Anterior cingulate cortex (tissue), 58 donors: ENCODE results near the gene KCNF1.

Experiments used
- DNase-seq, 58 donors: peaks; one replicate each; lab custom pipeline; 2025; lab: John Stamatoyannopoulos, UW

The KCNF1 gene

DNA sequence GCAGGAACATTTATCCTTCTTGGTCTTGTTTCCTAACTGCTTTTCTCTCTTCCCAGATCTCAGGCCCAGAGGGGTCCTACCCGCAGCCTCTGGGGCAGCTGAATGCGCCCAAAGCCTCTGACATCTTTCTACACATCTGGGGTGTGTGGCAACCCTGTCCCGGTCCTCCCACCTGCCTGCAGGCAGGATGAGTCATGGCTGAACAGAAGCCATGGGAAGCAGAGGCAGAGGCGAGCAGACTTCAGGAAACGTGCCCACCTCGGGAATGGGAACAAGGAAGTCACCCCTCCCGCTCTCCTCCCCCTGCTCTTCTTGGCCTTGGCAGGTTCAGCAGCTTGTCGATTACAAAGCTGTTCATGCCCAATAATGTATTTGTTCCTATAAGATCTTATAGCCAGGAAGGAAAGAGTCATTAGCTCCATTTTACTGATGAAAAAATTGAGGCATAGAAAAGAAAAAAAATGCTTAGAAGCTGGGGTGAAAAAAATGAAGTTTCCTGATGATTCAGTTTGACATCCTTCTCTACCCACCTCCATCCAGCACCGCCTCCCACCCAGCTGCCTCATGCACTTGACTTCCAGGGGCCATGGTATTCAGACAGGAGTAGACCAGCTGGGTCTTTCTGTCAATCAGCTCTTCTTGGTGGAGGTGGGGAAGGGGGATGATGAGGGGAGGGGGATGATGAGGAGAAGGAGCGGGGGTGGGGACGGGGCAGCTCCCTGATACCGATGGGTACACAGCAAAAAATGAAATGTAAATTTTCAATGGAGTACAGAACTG is 10.4 kb upstream of the KCNF1 start:
- no peak for DNase-seq

DNA sequence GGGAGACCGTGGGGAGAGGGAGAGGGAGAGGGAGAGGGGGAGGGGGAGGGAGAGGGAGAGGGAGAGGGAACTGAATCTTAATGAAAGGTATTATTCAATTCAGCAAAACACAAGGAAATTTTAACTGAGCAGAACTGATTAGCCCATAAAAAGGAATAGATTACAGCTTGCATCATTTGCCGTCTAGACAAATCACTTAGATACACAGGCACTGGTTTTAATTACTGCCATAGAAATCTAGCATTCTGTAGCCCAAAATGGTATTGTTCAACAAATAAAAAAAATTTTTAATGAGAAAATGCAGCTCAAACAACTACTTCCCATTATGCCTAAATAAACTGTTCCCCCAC is 7.9 kb upstream of the KCNF1 start:
- DNase-seq: no peak

- no peak for DNase-seq
Measured at GRCh38 chr2:10904455-10904854, 7.3 kb upstream of the KCNF1 start.

GRCh38 chr2:10905006-10905861 is 6.5 kb upstream of the KCNF1 start:
- DNase-seq: no peak

DNA sequence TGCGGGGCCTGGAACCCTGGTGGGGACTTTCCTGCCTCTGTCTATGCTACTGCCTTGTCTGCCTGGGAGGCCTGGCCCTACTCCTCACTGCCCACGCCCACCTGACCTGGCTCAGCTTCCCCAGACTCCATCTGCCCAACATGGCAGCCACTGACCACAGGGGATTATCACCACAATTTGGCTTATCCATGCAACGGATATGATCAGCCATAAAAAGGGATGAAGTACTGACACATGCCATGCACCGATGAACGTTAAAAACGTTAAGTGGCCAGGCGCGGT is 5.9 kb upstream of the KCNF1 start:
- DNase-seq: no peak

DNA sequence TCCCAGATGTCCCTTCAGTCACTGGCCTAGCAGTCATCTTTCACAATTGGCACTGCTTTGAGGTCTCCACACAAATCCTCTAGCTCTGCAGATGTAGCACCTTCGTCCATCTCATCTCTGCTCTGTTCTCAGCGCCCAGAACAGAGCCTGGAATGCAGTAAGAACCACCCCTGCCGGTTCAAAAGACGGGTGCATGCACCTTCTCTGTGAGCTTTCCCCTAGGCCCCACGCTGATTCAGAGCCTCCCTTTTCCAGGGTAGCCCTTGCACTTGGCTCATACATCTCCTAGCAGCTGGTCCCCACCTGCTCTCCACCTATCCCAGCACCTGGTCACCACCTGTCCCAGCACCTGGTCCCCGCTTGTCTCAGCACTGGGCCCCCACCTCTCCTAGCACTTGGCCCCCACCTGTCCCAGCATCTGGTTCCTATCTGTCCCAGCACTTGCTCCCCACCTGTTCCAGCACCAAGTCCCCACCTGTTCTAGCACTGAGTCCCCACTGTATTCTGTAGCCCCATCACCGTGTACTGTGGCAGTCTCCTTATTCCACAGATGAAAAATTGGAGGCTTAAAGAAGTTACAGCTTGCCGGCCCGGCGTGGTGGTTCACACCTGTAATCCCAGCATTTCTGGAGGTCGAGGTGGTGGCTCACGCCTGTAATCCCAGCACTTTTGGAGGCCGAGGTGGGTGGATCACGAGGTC is 4.7 kb upstream of the KCNF1 start:
- no peak for DNase-seq

DNA sequence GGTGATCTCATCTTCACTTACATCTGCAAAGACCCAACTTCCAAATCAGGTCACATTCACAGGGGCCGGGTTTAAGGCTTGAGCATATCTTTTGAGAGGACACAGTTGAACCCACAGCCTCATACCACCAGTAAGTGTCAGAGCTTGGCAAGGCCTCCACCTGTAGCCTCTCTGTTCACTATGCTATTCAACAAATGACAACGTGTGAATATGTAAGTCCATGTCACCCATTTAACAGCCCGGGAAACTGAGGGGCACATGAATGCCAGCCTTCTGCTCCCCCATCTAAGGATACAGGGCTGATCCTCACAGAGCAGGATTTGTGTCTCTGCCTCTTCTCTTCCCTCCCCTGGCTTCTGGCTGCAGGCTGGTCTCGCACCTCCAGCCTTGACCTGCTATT is 3.5 kb upstream of the KCNF1 start:
- DNase-seq: no peak

- DNase-seq: peak in 4 of 58 donors; percentile 22 to 40 (median 27)
Measured at GRCh38 chr2:10909050-10909995, 2.4 kb upstream of the KCNF1 start.

GRCh38 chr2:10909996-10910341 is 1.8 kb upstream of the KCNF1 start:
- DNase-seq: no peak

GRCh38 chr2:10910625-10911024 is 1.1 kb upstream of the KCNF1 start:
- DNase-seq: no peak

GRCh38 chr2:10912076-10912731 is 470 bp downstream of the KCNF1 start:
- no peak for DNase-seq

DNA sequence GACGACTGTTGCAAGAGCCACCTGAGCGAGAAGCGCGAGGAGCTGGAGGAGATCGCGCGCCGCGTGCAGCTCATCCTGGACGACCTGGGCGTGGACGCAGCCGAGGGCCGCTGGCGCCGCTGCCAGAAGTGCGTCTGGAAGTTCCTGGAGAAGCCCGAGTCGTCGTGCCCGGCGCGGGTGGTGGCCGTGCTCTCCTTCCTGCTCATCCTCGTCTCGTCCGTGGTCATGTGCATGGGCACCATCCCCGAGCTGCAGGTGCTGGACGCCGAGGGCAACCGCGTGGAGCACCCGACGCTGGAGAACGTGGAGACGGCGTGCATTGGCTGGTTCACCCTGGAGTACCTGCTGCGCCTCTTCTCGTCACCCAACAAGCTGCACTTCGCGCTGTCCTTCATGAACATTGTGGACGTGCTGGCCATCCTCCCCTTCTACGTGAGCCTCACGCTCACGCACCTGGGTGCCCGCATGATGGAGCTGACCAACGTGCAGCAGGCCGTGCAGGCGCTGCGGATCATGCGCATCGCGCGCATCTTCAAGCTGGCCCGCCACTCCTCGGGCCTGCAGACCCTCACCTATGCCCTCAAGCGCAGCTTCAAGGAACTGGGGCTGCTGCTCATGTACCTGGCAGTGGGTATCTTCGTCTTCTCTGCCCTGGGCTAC is 1.2 kb downstream of the KCNF1 start:
- DNase-seq: no peak

- DNase-seq: no peak
Measured at GRCh38 chr2:10913501-10914271, 2.0 kb downstream of the KCNF1 start.

- DNase-seq: peak in 3 of 58 donors; percentile 41 to 52 (median 41)
Measured at GRCh38 chr2:10914272-10914693, 2.5 kb downstream of the KCNF1 start.

GRCh38 chr2:10915236-10915635 is 3.5 kb downstream of the KCNF1 start:
- no peak for DNase-seq

DNA sequence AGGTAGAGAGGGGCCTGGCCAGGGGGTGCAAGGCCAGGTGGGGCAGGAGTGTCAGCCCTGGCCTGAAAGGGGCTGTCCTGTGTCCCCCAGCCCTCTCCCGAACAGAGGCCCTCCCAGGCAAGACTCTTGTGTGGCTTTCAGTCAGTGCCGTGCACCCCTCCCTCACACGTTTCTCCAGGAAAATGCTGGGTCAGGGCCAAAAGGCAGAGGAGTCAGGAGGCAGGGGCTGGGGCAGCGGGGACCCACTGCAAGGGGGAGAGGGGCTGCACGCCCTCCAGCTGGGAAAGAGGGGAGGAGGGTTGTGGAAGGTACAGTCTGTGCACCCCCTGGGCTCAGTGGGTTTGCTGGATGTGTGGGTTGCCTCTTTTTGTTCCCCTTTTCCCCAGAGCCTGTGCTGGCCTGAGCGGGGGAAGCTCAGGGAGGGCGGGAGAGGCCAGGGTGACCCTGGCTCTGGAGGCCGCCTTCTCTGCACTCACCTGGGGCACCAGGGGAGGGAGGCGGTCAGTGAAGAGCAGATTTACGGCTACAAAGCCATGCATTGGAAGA is 4.1 kb downstream of the KCNF1 start:
- DNase-seq: no peak

GRCh38 chr2:10916953-10917352 is 5.2 kb downstream of the KCNF1 start:
- DNase-seq: no peak

DNA sequence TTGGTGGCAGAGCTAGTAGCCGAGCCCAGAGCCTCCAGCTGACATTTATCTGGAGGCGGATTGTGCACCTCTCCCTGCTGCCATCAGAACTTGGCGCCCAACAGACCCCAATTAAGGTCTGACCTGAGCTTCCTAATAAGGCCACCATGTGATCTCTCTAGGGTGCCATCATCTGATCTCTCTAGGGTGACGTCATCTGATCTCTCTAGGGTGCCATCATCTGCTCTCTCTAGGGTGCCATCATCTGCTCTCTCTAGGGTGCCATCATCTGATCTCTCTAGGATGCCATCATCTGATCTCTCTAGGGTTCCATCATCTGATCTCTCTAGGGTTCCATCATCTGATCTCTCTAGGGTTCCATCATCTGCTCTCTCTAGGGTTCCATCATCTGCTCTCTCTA is 6.2 kb downstream of the KCNF1 start:
- no peak for DNase-seq
